ENCODE data around the gene CSNK1A1.

Gene CSNK1A1

DNA sequence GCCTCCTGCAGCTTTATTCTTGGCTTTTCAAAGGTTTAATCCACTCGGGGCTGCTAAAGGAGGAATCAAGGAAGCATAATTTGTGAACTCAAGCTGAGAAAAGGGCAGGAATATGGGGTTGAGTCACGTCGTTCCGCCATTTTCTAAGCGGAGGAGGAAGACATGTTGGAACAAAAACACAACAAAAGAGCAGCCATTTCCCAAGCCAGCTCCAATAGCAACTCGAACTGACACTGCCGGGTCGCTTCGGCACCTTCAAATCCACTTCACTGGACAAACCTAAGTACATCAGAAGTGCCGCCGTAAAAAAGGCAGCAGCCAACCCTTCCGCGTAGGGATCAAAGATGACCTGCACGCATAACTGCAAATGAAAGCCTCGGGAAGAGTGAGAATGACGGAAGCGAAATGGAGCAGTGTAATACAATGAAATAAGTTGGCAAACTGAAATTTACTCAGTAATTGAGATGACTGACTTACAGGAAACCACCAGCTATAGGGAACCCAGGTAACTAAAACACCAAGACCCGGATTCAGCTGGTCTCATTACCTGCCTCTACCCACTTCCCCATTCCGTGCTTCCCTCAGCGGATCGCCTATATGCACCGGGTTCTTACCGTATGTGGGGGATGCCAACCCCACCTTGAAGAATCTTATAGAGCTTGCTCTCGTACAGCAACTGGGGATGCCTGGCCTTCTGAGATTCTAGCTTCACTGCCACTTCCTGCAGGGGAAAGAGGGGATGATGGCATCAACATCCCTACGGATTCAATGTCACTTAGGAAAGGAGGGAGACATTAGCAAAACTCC lies 1.6 kb downstream of the CSNK1A1 start:
- no peak for TF ChIP-seq GATA2 (IDR thresholded peaks at IDR 0.05; ENCODE audit: low read depth, low read length)
- TF ChIP-seq GATA3 (IDR thresholded peaks at IDR 0.05; ENCODE audit: low read depth, low read length): no peak

- TF ChIP-seq GATA2 (IDR thresholded peaks at IDR 0.05; ENCODE audit: low read depth, low read length) (no peak), GATA3 (IDR thresholded peaks at IDR 0.05; ENCODE audit: low read depth, low read length) (no peak)
Observed at GRCh38 chr5:149546974-149547373, 4.3 kb downstream of the CSNK1A1 start.

GRCh38 chr5:149545327-149545726 lies 5.9 kb downstream of the CSNK1A1 start:
- no peak for TF ChIP-seq GATA3 (IDR thresholded peaks at IDR 0.05; ENCODE audit: low read depth, low read length)
- TF ChIP-seq GATA2 (IDR thresholded peaks at IDR 0.05; ENCODE audit: low read depth, low read length): no peak

- TF ChIP-seq GATA3 (IDR thresholded peaks at IDR 0.05; ENCODE audit: low read depth, low read length): no peak
- TF ChIP-seq GATA2 (IDR thresholded peaks at IDR 0.05; ENCODE audit: low read depth, low read length): no peak
Observed at GRCh38 chr5:149544028-149544420, 7.2 kb downstream of the CSNK1A1 start.

- TF ChIP-seq GATA3 (IDR thresholded peaks at IDR 0.05; ENCODE audit: low read depth, low read length) (no peak), GATA2 (IDR thresholded peaks at IDR 0.05; ENCODE audit: low read depth, low read length) (no peak)
Observed at GRCh38 chr5:149543361-149544027, 7.7 kb downstream of the CSNK1A1 start.

DNA sequence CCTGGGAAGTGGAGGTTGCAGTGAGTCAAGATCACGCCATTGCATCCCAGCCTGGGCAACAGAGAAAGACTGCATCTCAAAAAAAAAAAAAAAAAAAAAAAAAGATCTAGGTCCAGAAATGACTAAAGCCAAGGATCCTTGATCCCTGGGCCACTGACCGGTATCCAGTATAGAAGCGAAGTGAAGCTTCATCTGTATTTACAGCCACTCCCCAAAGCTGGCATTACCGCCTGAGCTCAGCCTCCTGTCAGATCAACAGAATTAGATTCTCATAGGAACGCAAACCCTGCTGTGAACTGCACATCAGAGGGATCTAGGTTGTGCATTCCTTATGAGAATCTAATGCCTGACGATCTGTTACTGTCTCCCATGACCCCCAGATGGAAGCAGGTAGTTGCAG lies 9.3 kb downstream of the CSNK1A1 start:
- TF ChIP-seq GATA3 (IDR thresholded peaks at IDR 0.05; ENCODE audit: low read depth, low read length): no peak
- no peak for TF ChIP-seq GATA2 (IDR thresholded peaks at IDR 0.05; ENCODE audit: low read depth, low read length)

DNA sequence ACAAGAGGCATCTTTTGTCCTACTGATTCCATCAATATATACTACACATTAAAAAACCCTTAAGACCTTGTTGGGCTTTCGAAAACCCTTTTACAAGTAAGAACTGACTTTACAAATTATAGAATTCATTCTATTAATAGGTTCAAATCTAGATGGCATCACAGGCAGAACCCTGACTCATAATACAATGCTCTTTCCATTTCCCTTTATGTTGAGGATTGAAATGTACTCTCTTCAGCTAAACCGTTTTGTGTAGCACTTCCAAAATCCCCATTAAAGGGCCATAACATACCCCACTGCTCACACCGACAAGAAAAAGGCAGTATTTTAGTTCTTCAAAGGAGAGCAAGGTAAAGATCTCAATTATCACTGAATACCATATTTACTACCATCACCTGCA lies 11.2 kb downstream of the CSNK1A1 start:
- TF ChIP-seq GATA3 (IDR thresholded peaks at IDR 0.05; ENCODE audit: low read depth, low read length): no peak
- no peak for TF ChIP-seq GATA2 (IDR thresholded peaks at IDR 0.05; ENCODE audit: low read depth, low read length)

- TF ChIP-seq GATA3 (IDR thresholded peaks at IDR 0.05; ENCODE audit: low read depth, low read length) (no peak), GATA2 (IDR thresholded peaks at IDR 0.05; ENCODE audit: low read depth, low read length) (no peak)
Observed at GRCh38 chr5:149537374-149537975, 13.8 kb downstream of the CSNK1A1 start.

- TF ChIP-seq GATA2 (IDR thresholded peaks at IDR 0.05; ENCODE audit: low read depth, low read length) (no peak), GATA3 (IDR thresholded peaks at IDR 0.05; ENCODE audit: low read depth, low read length) (no peak)
Observed at GRCh38 chr5:149532413-149532812, 18.8 kb downstream of the CSNK1A1 start.

DNA sequence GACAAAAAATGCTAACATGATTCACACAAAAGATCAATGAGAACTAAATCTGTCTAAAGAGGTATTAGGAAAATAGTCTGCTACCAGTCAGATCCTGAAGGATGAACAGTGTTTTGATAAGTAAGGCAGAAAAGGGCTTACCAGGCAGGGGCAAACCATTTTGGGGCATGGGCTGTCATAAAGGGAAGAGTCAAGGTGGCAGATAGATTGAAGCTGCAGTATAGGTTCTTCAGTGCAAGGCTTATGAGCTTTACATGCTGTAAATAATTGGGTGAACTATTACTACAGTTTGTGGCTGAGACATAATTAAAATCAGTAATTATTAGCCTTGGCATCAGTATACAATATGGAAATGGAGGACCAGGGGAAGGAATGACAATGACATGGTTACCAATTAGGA lies 21.8 kb downstream of the CSNK1A1 start:
- no peak for TF ChIP-seq GATA3 (IDR thresholded peaks at IDR 0.05; ENCODE audit: low read depth, low read length)
- TF ChIP-seq GATA2 (IDR thresholded peaks at IDR 0.05; ENCODE audit: low read depth, low read length): no peak

GRCh38 chr5:149528281-149529060 lies 22.8 kb downstream of the CSNK1A1 start:
- no peak for TF ChIP-seq GATA3 (IDR thresholded peaks at IDR 0.05; ENCODE audit: low read depth, low read length)
- no peak for TF ChIP-seq GATA2 (IDR thresholded peaks at IDR 0.05; ENCODE audit: low read depth, low read length)

GRCh38 chr5:149526845-149527590 lies 24.2 kb downstream of the CSNK1A1 start:
- TF ChIP-seq GATA2 (IDR thresholded peaks at IDR 0.05; ENCODE audit: low read depth, low read length) (no peak), GATA3 (IDR thresholded peaks at IDR 0.05; ENCODE audit: low read depth, low read length) (no peak)

All from SH-SY5Y (cell line).